Measurements from ENCODE around the gene SLC35B1. TPM values are rescaled to one million over a fixed set of nuclear protein-coding genes. Genes with fewer than 3 reads are reported as not detected.

Gene SLC35B1
- total RNA-seq, 1 donor from 2014 or later = 71.7 TPM

DNA sequence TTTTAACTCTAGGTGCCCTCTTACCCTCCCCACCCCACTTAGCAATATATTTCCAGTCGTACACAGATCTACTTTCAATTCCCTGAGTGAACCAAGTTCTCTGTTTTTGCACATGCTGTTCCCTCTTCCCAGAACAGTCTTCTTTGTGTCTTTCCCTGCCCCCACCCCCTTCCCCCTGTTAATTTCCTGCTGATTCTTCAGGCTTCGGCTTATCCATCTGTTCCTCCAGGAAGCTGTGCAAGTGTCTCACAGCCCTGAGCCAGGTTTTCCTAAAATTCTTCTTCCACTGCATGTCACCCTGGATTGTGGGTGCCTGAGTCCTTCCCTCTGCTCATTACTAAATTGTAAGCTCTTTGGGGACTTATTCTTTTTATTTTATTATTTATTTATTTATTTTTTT lies 17.5 kb downstream of the SLC35B1 start:
- Mint-ChIP-seq H3K4me3 (no peak overlapping the region), H3K36me3 (no peaks in the 10 kb centered on the region), H3K27ac (no peak overlapping the region), H3K4me1 (ENCODE audit: unreplicated experiment) (peaks cover 13% of the 10 kb centered on the region), H3K9me3 (no peaks in the 10 kb centered on the region), H3K27me3 (peaks cover 35% of the 10 kb centered on the region)
- TF ChIP-seq, protein P1, sequence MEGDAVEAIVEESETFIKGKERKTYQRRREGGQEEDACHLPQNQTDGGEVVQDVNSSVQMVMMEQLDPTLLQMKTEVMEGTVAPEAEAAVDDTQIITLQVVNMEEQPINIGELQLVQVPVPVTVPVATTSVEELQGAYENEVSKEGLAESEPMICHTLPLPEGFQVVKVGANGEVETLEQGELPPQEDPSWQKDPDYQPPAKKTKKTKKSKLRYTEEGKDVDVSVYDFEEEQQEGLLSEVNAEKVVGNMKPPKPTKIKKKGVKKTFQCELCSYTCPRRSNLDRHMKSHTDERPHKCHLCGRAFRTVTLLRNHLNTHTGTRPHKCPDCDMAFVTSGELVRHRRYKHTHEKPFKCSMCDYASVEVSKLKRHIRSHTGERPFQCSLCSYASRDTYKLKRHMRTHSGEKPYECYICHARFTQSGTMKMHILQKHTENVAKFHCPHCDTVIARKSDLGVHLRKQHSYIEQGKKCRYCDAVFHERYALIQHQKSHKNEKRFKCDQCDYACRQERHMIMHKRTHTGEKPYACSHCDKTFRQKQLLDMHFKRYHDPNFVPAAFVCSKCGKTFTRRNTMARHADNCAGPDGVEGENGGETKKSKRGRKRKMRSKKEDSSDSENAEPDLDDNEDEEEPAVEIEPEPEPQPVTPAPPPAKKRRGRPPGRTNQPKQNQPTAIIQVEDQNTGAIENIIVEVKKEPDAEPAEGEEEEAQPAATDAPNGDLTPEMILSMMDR (conservative IDR thresholded peaks at IDR 0.05) = no peak
- DNase-seq (ENCODE audit: extremely low spot score, unreplicated experiment) = no peak

DNA sequence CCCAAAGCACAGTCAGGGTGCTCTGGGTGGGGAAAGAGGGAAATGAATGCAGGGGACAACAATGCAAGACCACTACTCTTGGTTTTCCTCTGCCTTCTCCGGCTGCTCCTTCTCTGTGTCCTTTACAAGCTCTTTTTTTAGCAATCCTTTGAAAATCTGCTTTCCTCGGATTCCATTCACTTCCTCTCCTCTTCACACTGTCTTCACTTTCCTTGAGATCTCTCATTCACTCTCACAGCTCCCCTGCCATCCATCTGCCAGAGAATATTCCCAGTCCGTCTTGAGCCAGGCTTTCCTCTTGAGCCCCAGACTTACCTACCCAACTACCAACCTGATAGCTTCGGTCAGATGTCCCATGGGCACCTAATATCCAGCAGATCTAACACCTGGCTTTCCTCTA lies 18.9 kb downstream of the SLC35B1 start:
- Mint-ChIP-seq H3K27me3 (peaks cover 27% of the 10 kb centered on the region), H3K27ac (no peak overlapping the region), H3K4me3 (no peak overlapping the region), H3K36me3 (no peaks in the 10 kb centered on the region), H3K9me3 (no peaks in the 10 kb centered on the region), H3K4me1 (ENCODE audit: unreplicated experiment) (peaks cover 9% of the 10 kb centered on the region)
- TF ChIP-seq, protein P1 (conservative IDR thresholded peaks at IDR 0.05) = no peak
- DNase-seq (ENCODE audit: extremely low spot score, unreplicated experiment) = no peak

DNA sequence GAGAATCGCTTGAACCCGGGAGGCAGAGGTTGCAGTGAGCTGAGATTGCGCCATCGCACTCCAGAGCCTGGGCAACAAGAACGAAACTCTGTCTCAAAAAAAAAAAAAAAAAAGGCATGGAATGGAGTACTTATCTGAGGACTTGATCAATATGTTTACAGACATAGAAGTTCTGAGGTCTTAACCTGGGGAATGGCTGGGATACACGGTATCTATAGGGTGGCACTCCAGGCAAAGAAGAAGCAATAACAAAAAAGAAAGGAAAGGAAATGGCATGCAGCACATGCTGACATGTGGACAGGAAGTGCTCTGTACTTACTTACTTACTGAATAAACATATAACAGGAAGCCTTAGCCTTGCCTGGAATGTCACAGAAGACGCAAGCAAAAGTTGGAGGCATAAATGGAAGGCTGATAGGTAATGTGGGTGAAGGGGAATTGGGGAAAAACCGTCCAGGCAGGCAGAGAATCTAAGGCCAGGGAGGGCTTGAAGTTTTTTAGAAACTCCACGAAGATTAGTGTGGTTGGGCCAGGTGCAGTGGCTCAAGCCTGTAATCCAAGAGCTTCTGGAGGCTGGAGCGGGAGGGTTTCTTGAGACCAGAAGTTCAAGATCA lies 19.8 kb downstream of the SLC35B1 start:
- Mint-ChIP-seq H3K27me3 (peaks cover 24% of the 10 kb centered on the region), H3K9me3 (no peaks in the 10 kb centered on the region), H3K27ac (peak overlapping the region; percentile 16), H3K36me3 (no peaks in the 10 kb centered on the region), H3K4me3 (no peak overlapping the region), H3K4me1 (ENCODE audit: unreplicated experiment) (peaks cover 9% of the 10 kb centered on the region)
- TF ChIP-seq, protein P1 (conservative IDR thresholded peaks at IDR 0.05) = no peak
- no peak for DNase-seq (ENCODE audit: extremely low spot score, unreplicated experiment)

DNA sequence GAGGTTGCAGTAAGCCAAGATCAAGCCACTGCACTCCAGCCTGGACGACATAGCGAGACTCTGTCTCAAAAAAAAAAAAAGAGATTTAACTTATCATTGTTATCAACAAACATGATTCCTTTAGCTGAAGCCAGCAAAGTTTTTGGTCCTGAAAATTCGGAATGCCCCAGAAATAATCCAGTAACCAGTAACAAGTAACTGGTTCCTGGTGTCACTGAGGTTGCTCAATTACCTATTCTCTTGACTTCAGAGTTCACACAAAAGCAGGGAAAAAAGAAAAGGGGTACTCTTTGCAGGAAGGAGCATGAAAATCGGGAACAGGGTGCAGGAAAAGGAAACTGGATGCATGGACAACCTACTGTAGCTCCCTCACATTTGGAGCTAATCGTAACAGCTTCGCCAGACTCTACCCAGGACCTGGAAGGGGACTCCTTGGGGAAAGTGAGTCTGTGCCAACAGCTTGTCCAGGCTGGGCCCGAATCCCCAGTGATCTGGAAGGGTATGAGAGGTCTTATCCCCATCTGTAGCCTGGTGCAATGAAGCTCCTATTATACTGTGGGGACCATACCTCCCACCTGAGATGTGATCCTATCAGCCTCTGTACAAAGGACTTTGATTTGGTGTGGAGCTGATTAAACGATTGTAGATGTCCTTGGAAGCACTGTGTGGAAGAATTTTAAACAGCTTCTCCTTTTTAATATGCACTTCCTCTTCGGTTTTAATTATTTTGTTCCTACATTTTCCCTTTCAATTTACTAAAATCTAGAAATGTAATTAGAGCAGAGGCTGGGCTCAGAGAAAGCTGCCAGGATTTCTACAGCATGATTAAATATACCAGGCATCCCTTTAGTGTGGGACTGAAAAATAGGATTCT lies 26.4 kb downstream of the SLC35B1 start:
- Mint-ChIP-seq H3K4me3 (no peak overlapping the region), H3K4me1 (ENCODE audit: unreplicated experiment) (peaks cover 11% of the 10 kb centered on the region), H3K27ac (no peak overlapping the region), H3K36me3 (peaks cover 5% of the 10 kb centered on the region), H3K9me3 (peaks cover 6% of the 10 kb centered on the region), H3K27me3 (peaks cover 13% of the 10 kb centered on the region)
- TF ChIP-seq, protein P1 (conservative IDR thresholded peaks at IDR 0.05) = no peak
- no peak for DNase-seq (ENCODE audit: extremely low spot score, unreplicated experiment)

DNA sequence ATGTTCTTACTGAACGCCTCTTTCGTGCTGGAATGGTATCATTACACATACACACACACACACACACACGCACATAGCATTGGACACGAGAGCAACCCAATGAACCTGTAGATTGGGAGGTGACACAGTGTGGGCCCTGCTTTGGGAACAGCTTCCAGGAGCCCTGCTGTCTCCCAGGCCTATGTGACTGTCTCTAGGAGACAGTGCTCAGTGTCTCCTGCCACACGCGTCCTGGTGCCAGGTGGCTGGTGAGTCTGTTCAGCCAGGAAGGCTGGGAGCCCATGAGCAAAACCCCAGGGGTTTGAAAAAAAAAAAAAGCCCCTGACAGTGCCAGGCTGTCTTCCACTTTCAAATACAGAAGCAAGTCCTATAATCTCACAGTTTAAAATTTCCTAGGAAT lies 27.4 kb downstream of the SLC35B1 start:
- peak; percentile 36 for DNase-seq (ENCODE audit: extremely low spot score, unreplicated experiment)
- Mint-ChIP-seq H3K27ac (no peak overlapping the region), H3K27me3 (peaks cover 13% of the 10 kb centered on the region), H3K36me3 (peaks cover 6% of the 10 kb centered on the region), H3K9me3 (peaks cover 6% of the 10 kb centered on the region), H3K4me1 (ENCODE audit: unreplicated experiment) (peaks cover 18% of the 10 kb centered on the region), H3K4me3 (no peak overlapping the region)
- TF ChIP-seq, protein P1 (conservative IDR thresholded peaks at IDR 0.05) = no peak
